ENCODE results near the gene SAPCD2.

SAPCD2 gene

GRCh38 chr9:137025517-137025966 lies 44.8 kb downstream of the SAPCD2 start:
- DNase-seq = no peak
- in situ Hi-C loops (cut with MboI; ENCODE audit: low pct_unique_long_range_greater_than_20kb, low sequenced_read_pairs) = no loop called here

- in situ Hi-C loops (cut with MboI; ENCODE audit: low pct_unique_long_range_greater_than_20kb, low sequenced_read_pairs) = no loop called here
- DNase-seq = no peak
Measured at GRCh38 chr9:137023583-137023991, 46.8 kb downstream of the SAPCD2 start.

GRCh38 chr9:137023157-137023556 lies 47.2 kb downstream of the SAPCD2 start:
- no peak for DNase-seq
- in situ Hi-C loops (cut with MboI; ENCODE audit: low pct_unique_long_range_greater_than_20kb, low sequenced_read_pairs) = no loop called here

GRCh38 chr9:137022662-137023008 lies 47.7 kb downstream of the SAPCD2 start:
- in situ Hi-C loops (cut with MboI; ENCODE audit: low pct_unique_long_range_greater_than_20kb, low sequenced_read_pairs) = no loop called here
- DNase-seq = no peak

GRCh38 chr9:137021979-137022661 lies 48.2 kb downstream of the SAPCD2 start:
- in situ Hi-C loops (cut with MboI; ENCODE audit: low pct_unique_long_range_greater_than_20kb, low sequenced_read_pairs) = no loop called here
- peak; percentile 63 for DNase-seq

- DNase-seq = no peak
- in situ Hi-C loops (cut with MboI; ENCODE audit: low pct_unique_long_range_greater_than_20kb, low sequenced_read_pairs) = no loop called here
Measured at GRCh38 chr9:137021568-137021978, 48.8 kb downstream of the SAPCD2 start.

- in situ Hi-C loops (cut with MboI; ENCODE audit: low pct_unique_long_range_greater_than_20kb, low sequenced_read_pairs) = no loop called here
- no peak for DNase-seq
Measured at GRCh38 chr9:137020771-137021567, 49.4 kb downstream of the SAPCD2 start.

- DNase-seq = no peak
- in situ Hi-C loops (cut with MboI; ENCODE audit: low pct_unique_long_range_greater_than_20kb, low sequenced_read_pairs) = no loop called here
Measured at GRCh38 chr9:137019891-137020683, 50.3 kb downstream of the SAPCD2 start.

- no peak for DNase-seq
- in situ Hi-C loops (cut with MboI; ENCODE audit: low pct_unique_long_range_greater_than_20kb, low sequenced_read_pairs) = no loop called here
Measured at GRCh38 chr9:137018761-137019559, 51.4 kb downstream of the SAPCD2 start.

GRCh38 chr9:137017791-137018497 lies 52.4 kb downstream of the SAPCD2 start:
- DNase-seq = no peak

GRCh38 chr9:137017071-137017470 lies 53.3 kb downstream of the SAPCD2 start:
- no peak for DNase-seq
- in situ Hi-C loops (cut with MboI; ENCODE audit: low pct_unique_long_range_greater_than_20kb, low sequenced_read_pairs) = no loop called here

More at GRCh38 chr9:137017791-137018497, 52.4 kb downstream of the SAPCD2 start:
- in situ Hi-C loops (cut with MboI; ENCODE audit: low pct_unique_long_range_greater_than_20kb, low sequenced_read_pairs) = no loop called here

GRCh38 chr9:137016436-137016835 lies 53.9 kb downstream of the SAPCD2 start:
- no peak for DNase-seq
- in situ Hi-C loops (cut with MboI; ENCODE audit: low pct_unique_long_range_greater_than_20kb, low sequenced_read_pairs) = no loop called here

GRCh38 chr9:137015976-137016375 lies 54.4 kb downstream of the SAPCD2 start:
- no peak for DNase-seq
- in situ Hi-C loops (cut with MboI; ENCODE audit: low pct_unique_long_range_greater_than_20kb, low sequenced_read_pairs) = no loop called here

GRCh38 chr9:137015540-137015930 lies 54.8 kb downstream of the SAPCD2 start:
- no peak for DNase-seq
- in situ Hi-C loops (cut with MboI; ENCODE audit: low pct_unique_long_range_greater_than_20kb, low sequenced_read_pairs) = no loop called here

- no peak for DNase-seq
Measured at GRCh38 chr9:137014776-137015539, 55.4 kb downstream of the SAPCD2 start.

GRCh38 chr9:137014166-137014565 lies 56.2 kb downstream of the SAPCD2 start:
- in situ Hi-C loops (cut with MboI; ENCODE audit: low pct_unique_long_range_greater_than_20kb, low sequenced_read_pairs) = no loop called here
- DNase-seq = no peak

More at GRCh38 chr9:137014776-137015539, 55.4 kb downstream of the SAPCD2 start:
- in situ Hi-C loops (cut with MboI; ENCODE audit: low pct_unique_long_range_greater_than_20kb, low sequenced_read_pairs) = no loop called here

GRCh38 chr9:137013571-137013940 lies 56.8 kb downstream of the SAPCD2 start:
- in situ Hi-C loops (cut with MboI; ENCODE audit: low pct_unique_long_range_greater_than_20kb, low sequenced_read_pairs) = no loop called here
- DNase-seq = no peak

All from KBM-7 (cell line).